Thymus (tissue), 14 donors: Measurements from ENCODE around the gene TCEAL6. TPM values are rescaled to one million over a fixed set of nuclear protein-coding genes. Genes with fewer than 3 reads are reported as not detected.
"Not testable (repeated sequence)": the region's sequence is repeated elsewhere in the genome, so short reads cannot be mapped to it uniquely, and the experiment has no call there.

Source experiments
- DNase-seq, 9 donors: peaks; one replicate each; pipeline ENCODE4 v3.0.0-alpha.2; 2013; ENCODE audit warnings: low spot score in 9 of 9, low read depth in 6 of 9, missing footprints in 1 of 9
- H3K27ac ChIP-seq, 2 donors: one replicate each; pipeline ENCODE4 v1.5.1; 2013; ENCODE audit warnings: control low read depth in 1 of 2, low read depth in 1 of 2, low read length in 1 of 2, mild to moderate bottlenecking in 1 of 2, moderate library complexity in 1 of 2
- H3K27me3 ChIP-seq, 2 donors: one replicate each; pipeline ENCODE4 v1.5.1; 2013; ENCODE audit warnings: low read length in 1 of 2; ENCODE audit not compliant: control insufficient read depth in 2 of 2, insufficient read depth in 1 of 2
- H3K36me3 ChIP-seq, 2 donors: one replicate each; pipeline ENCODE4 v1.5.1; 2013; ENCODE audit warnings: low read length in 1 of 2, mild to moderate bottlenecking in 1 of 2, moderate library complexity in 1 of 2; ENCODE audit not compliant: control insufficient read depth in 2 of 2, insufficient read depth in 2 of 2
- H3K4me1 ChIP-seq, 2 donors: one replicate each; pipeline ENCODE4 v1.5.1; 2013; ENCODE audit warnings: low read length in 2 of 2; ENCODE audit not compliant: control insufficient read depth in 2 of 2, insufficient read depth in 2 of 2
- H3K4me3 ChIP-seq, 2 donors: one replicate each; pipeline ENCODE4 v1.5.1; 2013; ENCODE audit warnings: low read length in 2 of 2, control low read depth in 1 of 2, mild to moderate bottlenecking in 1 of 2
- H3K9me3 ChIP-seq, 2 donors: one replicate each; pipeline ENCODE4 v1.5.1; 2013; ENCODE audit warnings: low read length in 1 of 2, mild to moderate bottlenecking in 1 of 2; ENCODE audit not compliant: control insufficient read depth in 2 of 2, insufficient read depth in 1 of 2
- WGBS: extraction: QIAGEN DNeasy Blood & Tissue Kit; methylation state at CpG from one replicate; pipeline ENCODE4 v1.1.7; 2013; 5-methylcytosine and 5-hydroxymethylcytosine counted together
- long read RNA-seq, 10 donors: transcript quantifications; one replicate each; lab custom pipeline, GENCODE V29; 2026
- polyA plus RNA-seq: library from polyadenylated mRNA; stranded (reverse); fragments of 200-250 nt; gene quantifications from one replicate; pipeline ENCODE4 v1.2.3, GENCODE V29; 2013
- total RNA-seq: library from RNA; stranded (reverse); fragments of 120-200 nt; gene quantifications from one replicate; pipeline ENCODE4 v1.2.4, GENCODE V29; 2013
- donor health status: healthy.

Gene TCEAL6
- total RNA-seq (not detected), polyA plus RNA-seq (0.02 TPM)
- long read RNA-seq, donor 1, result 0 reads
- long read RNA-seq, donor 2, result 0 reads
- long read RNA-seq, donor 3, result 0 reads
- long read RNA-seq, donor 4, result 0 reads
- long read RNA-seq, donor 5, result 0 reads
- long read RNA-seq, donor 6, result 0 reads
- long read RNA-seq, donor 7, result 0 reads
- long read RNA-seq, donor 8, result 0 reads
- long read RNA-seq, donor 9, result 0 reads
- long read RNA-seq, donor 10, result 0 reads

- peaks cover 0 to 13% of the 10 kb centered on the region in 2 donors for H3K27me3 ChIP-seq
- not testable (repeated sequence) for H3K9me3 ChIP-seq, H3K36me3 ChIP-seq, DNase-seq, H3K4me3 ChIP-seq, H3K4me1 ChIP-seq, H3K27ac ChIP-seq
- 6% methylated on average over 25 of the region's 31 CpGs for WGBS
These were observed at the start of gene TCEAL6 for GRCh38 chrX:102142274-102142673. Gene TCEAL6, minus strand, starts transcription at chrX:102142481.

- no peak for DNase-seq
- no peak overlapping the region for H3K4me3 ChIP-seq
- no peaks in the 10 kb centered on the region for H3K4me1 ChIP-seq
- no peaks in the 10 kb centered on the region for H3K36me3 ChIP-seq
- no peaks in the 10 kb centered on the region for H3K27me3 ChIP-seq
- H3K27ac ChIP-seq, result no peak overlapping the region
- peaks cover 0 to 3% of the 10 kb centered on the region in 2 donors for H3K9me3 ChIP-seq
- WGBS, result 75% methylated on average over 7 of the region's 7 CpGs
These were observed 43.9 kb upstream of the TCEAL6 start for GRCh38 chrX:102185967-102186720.

- 2% methylated on average over 15 of the region's 15 CpGs for WGBS
- no peaks in the 10 kb centered on the region for H3K36me3 ChIP-seq
- H3K9me3 ChIP-seq, result no peaks in the 10 kb centered on the region
- peaks cover 0 to 18% of the 10 kb centered on the region in 2 donors for H3K27me3 ChIP-seq
- no peak within 1 kb of the TSS for H3K27ac ChIP-seq
- H3K4me1 ChIP-seq, result no peaks in the 10 kb centered on the region
- no peak for DNase-seq
- H3K4me3 ChIP-seq, result peak within 1 kb of the TSS in 1 of 2 donors; percentile 30
These were observed 13.5 kb upstream of the TCEAL6 start, which contains the start of gene BEX5 for GRCh38 chrX:102155806-102156179. Gene BEX5, minus strand, starts transcription at chrX:102155977. Its CDS starts 1,712 bp downstream, at chrX:102154265.

- Histone ChIP-seq H3K27ac (no peak overlapping the region), H3K4me3 (peak overlapping the region in 1 of 2 donors; percentile 30), H3K4me1 (no peaks in the 10 kb centered on the region), H3K9me3 (no peaks in the 10 kb centered on the region), H3K27me3 (peaks cover 0 to 18% of the 10 kb centered on the region in 2 donors), H3K36me3 (no peaks in the 10 kb centered on the region)
- no peak for DNase-seq
- 2% methylated on average over 32 of the region's 32 CpGs for WGBS
These were observed 12.9 kb upstream of the TCEAL6 start for GRCh38 chrX:102154900-102155805.

GRCh38 chrX:102154218-102154860 lies 12.1 kb upstream of the TCEAL6 start:
- DNase-seq, result no peak
- Histone ChIP-seq H3K27me3 (peaks cover 0 to 18% of the 10 kb centered on the region in 2 donors), H3K27ac (no peak overlapping the region), H3K4me1 (no peaks in the 10 kb centered on the region), H3K4me3 (no peak overlapping the region), H3K36me3 (no peaks in the 10 kb centered on the region), H3K9me3 (no peaks in the 10 kb centered on the region)
- 23% methylated on average over 11 of the region's 11 CpGs for WGBS

- not testable (repeated sequence) for DNase-seq, H3K9me3 ChIP-seq, H3K4me3 ChIP-seq, H3K36me3 ChIP-seq, H3K4me1 ChIP-seq, H3K27ac ChIP-seq
- peaks cover 0 to 13% of the 10 kb centered on the region in 2 donors for H3K27me3 ChIP-seq
- 17% methylated on average over 19 of the region's 19 CpGs for WGBS
These were observed 650 bp downstream of the TCEAL6 start for GRCh38 chrX:102141631-102142030.

GRCh38 chrX:102140876-102141275 lies 1.4 kb downstream of the TCEAL6 start:
- WGBS, result 58% methylated on average over 16 of the region's 16 CpGs
- H3K4me1 ChIP-seq, H3K36me3 ChIP-seq, DNase-seq, H3K4me3 ChIP-seq, H3K27ac ChIP-seq, H3K9me3 ChIP-seq: not testable (repeated sequence)
- peaks cover 0 to 13% of the 10 kb centered on the region in 2 donors for H3K27me3 ChIP-seq

GRCh38 chrX:102138064-102138463 lies 4.2 kb downstream of the TCEAL6 start:
- Histone ChIP-seq H3K4me3 (no peak overlapping the region), H3K4me1 (no peaks in the 10 kb centered on the region), H3K27me3 (peaks cover 0 to 13% of the 10 kb centered on the region in 2 donors), H3K36me3 (no peaks in the 10 kb centered on the region), H3K27ac (no peak overlapping the region), H3K9me3 (no peaks in the 10 kb centered on the region)
- no peak for DNase-seq
- 63% methylated on average over 4 of the region's 4 CpGs for WGBS
